CD4-positive, alpha-beta T cell treated with Interleukin-15 for 4 hours (primary cell): ENCODE measurements around the gene BCAS1.
"Not testable (repeated sequence)": the region's sequence is repeated elsewhere in the genome, so short reads cannot be mapped to it uniquely, and the experiment has no call there.

Experiments used
- DNase-seq: peaks from one replicate; pipeline ENCODE4 v3.0.0-alpha.2; 2020; ENCODE audit warnings: low spot score

The BCAS1 gene

DNA sequence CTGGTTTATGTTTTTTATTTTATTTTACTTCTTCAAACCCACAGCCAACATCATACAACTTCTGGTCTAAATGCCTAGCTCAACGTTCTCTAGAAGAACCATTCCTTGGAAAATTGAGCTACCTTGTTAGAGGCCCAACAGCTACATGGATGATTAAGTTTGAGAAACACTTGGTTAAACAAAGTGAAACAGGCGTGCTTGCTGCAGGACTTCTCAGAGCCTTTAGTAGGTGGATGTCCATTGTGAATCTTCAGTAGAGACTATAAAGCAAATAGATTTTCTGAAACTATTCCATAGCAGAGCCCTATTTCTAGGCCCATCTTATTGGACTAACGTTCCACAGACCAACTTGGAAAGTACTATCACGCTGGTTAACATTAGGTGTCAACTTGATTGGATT lies 51.3 kb downstream of the BCAS1 start:
- DNase-seq = no peak

DNA sequence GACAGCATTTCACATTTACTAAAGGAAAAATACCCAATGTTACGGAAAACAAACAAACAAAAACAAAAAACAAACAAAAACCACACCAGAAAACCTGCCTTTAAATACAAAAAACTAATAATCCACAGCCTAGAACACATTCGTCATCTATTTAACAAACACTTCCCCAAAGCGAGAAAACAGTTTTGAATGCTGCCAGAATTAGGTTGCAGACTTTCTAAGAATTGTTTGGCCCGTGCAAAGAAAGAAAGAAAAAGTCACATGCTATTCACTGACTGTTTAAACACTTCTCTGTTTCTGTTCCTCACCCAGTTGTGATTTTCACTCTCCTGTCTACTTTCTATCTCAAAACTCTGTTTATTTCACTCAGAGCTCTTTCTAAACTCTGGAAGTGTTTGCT lies 52.5 kb downstream of the BCAS1 start:
- no peak for DNase-seq

DNA sequence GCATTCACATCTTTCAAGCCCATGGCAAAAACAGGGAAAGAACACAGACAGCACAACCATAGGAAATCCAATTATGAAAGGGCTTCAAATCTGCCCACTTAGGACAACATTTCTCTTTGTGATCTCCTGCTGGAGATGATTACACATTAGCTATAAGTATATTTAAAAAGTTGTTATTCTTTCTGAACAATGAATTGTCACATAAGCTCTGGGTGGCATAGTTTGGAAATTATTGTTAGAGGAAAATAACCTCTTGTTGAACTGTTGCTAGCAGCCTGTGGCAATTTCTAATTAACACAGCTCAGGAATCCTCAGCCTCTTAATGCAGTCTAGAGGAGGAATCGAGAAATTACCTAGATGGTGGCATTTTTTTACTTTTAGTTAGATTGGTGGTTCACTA lies 54.9 kb downstream of the BCAS1 start:
- DNase-seq = no peak

DNA sequence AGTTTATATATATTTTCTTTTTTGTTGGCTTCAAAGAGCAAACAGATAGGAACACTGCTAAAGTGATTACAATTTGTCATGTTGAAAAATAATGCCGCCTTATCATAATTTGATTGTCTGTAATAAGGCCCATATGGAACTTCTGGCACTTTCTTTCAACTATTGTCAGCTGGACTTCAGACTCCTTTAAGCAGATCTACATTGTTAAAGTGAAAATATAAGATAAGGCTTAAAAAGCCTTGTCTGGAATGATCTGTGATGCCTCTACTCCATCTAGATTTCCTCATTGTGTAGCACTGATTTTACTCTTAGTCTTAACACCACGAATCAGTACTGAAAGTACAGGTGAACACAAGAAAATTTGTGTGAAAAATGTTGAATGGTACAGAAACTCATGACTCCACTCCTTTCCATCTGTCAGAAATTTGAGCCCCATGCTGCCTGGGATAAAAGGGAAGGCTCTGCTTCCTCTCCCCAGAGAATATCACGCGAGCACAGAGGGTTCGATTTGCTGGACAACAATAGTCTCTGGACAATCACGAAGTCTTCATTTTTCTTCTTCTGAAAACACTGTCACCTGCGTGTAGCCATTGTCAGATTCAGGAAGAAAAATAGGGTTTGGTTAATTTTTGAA lies 56.0 kb downstream of the BCAS1 start:
- no peak for DNase-seq

DNA sequence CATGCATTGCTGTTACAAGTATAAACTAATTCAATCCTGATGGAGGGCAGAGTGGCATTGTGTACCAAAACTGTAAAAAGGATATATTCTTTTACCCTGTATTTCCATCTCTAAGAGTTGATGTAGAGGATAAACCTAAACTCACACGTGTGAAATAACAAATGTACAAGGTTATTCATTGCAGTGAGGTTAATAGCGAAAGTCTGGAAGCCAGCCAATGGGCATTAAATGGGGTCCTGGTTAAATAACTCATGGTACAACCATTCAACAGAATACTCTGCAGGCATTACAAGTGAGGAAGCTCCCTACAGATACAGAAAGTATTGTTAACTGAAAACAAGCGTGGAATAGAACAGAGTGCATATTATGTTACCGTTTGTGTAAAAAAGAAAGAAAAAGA lies 56.9 kb downstream of the BCAS1 start:
- DNase-seq = no peak

DNA sequence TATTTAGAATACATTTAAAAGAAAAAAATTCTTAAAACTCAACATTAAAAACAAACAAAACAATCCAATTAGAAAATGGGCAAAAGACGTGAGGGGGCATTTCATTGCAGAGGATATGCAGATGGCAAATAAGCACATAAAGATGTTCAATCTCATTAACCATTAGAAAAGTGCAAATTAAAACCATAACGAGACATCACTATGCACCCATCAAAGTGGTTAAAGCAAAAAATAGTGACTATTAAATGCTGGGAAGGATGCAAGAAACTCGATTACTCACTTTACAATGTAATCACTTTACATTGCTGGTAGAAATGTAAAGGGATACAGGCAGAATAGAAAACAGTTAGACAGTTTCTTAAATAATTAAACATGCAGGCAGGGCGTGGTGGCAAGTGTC lies 59.0 kb downstream of the BCAS1 start:
- DNase-seq = no peak

DNA sequence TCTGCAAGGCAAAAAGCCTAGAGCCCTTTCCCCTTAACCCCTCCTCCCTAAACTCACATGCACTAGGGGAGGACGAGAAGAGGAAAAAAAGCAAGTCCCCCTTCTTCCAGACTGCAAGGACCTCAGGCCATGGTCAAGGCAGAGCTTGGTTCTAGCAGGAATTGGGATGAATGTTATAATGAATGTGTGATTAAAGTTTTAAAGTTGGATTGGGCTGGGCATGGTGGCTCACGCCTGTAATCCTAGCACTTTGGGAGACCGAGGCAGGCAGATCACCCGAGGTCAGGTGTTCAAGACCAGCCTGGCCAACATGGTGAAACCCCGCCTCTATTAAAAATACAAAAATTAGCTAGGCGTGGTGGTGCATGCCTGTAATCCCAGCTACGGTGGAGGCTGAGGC lies 64.2 kb downstream of the BCAS1 start:
- not testable (repeated sequence) for DNase-seq

DNA sequence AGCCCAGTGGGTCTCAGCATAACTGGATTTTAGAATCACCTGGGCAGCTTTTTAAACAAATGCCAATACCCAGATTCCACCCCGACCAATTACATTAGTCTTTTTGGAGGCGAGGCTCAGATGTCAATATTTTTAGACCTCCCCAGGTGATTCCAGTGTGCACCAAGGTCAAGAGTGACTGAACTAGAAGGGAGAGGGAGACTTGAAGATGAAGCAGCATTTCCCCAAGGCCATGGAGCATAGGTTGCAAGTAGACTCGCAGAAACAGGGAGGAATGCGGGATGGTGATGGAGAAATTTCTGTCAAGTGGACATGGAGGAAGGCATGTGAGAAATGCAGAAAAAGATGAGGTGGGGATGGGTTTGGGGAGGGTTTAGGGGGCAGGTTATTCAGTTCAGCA lies 64.9 kb downstream of the BCAS1 start:
- DNase-seq = no peak

DNA sequence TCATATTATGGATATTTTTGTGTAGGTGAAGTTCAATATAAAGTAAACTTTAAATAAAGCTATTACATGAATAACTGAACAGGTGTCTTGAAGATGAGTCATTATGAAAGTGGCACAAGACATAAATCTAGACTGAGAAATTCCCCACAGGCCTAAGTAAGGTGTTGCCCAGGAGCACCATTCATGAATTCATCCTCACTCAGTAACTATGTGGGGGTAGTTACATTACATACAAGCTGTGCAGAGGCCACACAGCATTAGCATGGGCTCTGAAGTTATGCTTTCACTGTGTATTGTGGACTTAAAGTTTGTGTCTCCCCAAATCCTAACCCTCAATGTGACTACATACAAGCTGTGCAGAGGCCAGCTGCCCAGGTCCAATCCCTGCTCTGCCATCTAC lies 65.9 kb downstream of the BCAS1 start:
- DNase-seq = no peak

DNA sequence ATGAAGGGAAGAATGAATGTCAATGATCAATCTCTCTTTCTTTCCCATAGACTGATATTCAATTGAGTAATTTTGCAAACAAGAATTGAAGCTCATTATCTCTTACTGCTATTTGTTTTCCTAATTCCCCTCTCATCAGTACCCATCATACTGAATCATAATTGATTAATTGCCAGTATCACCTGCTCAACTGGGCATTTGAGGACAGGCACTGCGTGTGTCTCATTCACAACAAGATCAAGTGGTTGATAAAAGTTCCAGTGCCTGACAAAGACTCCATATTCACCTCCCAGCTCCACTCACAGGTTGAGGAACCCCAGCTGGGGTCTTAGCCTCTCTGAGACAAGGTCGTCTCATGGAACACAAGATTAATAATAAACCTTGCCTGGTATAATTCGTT lies 67.7 kb downstream of the BCAS1 start:
- no peak for DNase-seq

DNA sequence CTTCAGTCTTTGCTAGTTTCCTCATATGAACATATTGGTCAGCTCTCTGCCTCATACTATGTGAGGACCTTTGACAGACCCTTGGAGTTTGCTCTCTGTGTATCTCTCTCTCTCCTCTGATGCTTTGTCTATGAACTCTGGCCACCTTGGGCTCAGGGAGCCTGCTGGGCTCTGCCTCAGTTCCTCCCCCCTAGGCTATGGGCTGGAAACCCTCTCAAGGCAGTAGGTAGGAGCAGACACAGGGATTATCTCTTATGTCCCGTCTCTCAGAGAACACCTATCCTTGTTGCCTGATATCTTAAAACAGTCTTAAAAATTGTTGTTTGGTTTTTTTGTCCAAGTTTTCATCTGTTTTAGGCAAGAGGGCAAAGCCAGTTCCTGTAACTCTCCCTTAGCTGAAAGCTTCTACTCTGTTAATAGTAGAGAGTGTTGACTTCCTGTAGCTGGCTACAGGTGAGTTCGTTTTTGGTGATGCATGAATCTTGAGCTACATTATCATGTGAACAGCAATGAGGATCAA lies 68.3 kb downstream of the BCAS1 start:
- DNase-seq = no peak

DNA sequence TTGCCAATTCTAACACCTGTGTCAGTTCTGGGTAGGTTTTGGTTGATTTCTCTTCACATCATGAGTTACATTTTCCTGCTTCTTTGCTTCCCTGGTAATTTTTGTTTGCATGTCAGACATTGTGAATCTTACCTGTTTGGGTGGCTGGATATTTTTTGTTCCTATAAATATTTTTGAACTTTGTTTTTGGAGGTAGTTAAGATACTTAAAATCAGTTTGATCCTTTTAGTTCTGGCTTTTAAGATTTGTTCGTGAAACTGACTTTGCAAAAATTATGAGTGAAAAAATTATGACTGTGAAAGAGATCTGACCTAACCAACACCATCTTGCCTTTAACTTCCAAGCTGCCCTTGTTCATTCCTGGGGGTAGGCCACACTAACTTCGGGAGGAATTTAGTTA lies 69.5 kb downstream of the BCAS1 start:
- DNase-seq = no peak

DNA sequence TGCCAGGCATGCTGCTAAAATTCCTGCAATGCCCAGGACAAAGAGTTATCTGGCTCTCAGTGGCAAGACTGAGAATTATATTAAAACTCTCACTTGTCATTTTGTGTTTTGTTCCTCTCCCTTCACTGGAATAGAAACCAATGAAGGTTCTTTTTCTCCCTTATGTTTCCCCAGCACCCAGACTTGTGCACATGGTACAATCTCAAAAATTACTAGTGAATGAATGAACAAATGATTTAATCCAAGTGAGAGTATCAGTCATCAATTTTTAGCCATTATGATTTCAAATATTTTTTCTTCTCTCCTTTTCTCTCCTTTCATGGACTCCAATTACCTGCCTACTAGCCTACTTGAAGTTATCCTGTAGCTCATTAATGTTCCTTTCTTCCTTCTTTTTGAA lies 70.1 kb downstream of the BCAS1 start:
- DNase-seq = no peak

DNA sequence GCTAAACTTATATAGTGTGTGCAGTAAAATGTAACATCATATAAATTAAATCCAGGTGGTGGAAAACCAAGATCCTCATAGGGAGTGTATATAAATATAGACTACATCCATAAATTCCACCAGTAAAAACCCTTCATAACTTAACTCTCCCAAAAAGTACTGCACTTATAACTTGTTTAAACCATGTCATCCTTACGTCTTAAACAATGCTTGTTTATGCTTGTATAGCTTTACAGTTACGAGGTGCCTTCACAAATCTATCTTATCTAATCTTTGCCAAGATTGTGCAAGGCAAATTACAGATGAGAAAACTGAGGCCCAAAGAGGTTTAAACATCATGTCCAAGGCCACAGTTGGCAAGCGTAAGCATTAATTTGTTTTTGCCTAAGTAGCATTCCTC lies 71.3 kb downstream of the BCAS1 start:
- no peak for DNase-seq

DNA sequence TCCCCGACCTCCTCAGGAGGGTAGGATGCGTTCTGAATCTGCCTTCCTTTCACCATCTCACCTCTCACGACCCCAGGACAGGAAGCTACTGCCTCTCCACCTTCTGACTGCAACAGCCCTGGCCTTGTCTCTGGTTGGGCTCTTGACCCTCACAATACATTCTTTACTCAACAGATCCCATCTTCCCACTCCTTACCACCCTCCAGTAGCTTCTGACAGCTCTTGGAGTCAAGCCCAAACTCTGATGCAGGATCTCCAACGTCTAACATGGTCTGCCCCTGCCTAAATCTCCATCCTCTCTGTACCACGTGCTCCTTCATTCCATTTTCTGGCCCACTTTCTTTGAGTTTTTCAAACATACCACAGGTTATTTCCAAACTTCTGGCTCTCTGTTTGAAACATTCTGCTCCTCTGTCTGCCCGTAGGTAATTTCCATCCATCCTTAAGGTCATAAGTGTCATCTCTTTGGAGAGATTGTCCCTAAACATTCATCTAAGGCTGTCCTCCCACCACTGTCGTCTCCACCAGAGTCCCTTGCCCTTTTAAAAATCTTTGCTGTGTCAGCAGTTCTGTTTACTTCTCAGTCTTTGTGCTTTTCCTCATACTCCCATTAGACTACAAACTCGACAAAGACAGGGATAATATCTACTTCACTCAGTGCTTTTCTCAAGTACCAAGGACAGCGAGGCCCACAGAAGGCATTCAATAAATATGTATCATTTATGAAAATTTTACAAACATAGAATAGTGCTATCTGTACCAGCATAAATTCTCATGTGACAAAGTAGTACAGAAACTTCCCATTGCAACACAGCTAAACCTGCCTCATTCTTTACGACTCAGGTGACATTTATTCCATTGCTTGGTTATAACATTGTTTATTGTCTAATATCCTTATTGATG lies 73.6 kb downstream of the BCAS1 start:
- DNase-seq = no peak

DNA sequence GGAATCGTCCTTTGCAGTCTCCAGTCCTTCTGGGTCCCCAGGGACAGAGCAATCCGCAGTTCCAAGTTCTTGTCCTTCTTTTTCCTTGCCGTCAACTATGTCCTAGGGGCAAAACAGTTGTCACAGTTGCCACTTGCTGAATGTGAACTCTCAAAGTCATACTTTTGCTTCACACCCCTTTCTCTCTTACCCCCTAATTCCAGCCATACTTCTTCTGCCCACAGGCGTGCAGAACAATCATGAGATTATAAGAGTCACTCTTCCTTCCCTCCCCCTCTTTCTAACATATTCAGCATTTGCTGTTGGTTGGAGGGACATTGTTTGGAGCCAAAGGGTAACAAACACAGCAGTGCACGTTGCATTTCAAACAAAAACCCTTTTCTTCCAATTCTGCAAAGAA lies 74.4 kb downstream of the BCAS1 start:
- no peak for DNase-seq

DNA sequence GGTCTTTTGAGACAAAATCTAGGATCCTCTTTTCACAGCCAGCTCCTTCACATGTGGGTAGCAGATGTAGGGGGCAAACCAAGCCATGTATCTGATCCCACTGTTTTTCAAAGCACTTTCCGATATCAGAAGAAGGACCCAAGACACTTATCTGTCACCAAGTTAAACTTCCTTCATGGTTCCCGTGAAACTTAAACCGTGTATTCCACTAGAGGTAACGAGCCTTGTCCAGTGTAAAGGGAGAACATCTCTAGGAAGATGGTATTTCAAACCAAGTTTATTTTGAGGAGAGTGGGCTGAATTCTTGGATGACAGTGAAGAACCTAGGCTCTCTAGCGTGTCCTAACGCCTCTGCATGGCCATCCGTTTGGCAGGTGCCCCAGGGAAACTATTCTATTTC lies 76.3 kb downstream of the BCAS1 start:
- no peak for DNase-seq

DNA sequence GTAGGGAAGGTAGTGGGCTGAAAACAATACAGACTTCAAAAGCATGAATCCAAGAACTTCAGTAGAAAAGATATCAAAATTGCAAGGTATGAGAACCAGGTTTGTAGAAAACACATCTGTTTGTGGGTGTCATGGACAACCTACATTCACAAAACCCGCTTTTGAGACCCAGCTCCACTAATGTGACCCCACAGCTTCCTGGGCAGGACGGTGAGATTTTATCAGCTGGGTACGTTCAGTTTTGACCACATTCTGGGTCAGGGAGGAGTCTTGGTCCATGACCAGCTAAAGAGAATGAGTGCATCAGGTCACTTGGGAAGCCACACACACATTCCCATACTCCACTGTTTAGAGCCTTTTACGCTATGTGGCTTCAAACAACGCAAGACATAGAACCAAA lies 77.1 kb downstream of the BCAS1 start:
- DNase-seq = no peak

DNA sequence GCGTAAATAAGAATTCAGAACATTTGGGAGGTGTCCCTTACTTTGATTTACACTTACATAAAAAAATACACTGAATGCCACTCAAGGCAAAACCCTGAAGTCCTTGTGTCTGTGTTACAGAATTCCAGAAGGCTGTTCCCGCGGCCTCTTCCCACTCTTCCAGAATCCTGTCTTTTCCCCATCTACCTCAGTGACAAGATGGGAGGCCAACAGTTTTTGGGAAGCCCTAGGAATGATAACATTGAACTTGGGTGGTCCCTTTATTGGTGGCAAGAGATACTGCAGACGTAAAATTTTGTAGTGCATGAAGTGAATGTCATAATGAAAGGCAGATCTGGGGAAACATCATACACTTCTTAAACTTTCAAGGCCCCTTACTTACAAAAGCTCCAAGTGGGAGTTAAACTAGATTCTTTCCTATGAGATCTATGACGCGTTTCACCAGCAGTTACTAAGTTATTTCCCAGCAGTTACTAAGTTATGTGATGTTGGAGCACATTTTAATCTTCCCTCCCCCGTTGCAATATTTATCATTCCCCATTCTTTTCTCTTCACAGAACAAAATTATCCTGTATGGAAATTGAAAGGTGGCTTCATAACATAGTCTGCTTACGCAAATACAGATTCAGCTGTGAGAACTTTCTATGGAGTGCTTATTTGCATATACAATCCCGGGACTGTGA lies 79.5 kb downstream of the BCAS1 start:
- no peak for DNase-seq

DNA sequence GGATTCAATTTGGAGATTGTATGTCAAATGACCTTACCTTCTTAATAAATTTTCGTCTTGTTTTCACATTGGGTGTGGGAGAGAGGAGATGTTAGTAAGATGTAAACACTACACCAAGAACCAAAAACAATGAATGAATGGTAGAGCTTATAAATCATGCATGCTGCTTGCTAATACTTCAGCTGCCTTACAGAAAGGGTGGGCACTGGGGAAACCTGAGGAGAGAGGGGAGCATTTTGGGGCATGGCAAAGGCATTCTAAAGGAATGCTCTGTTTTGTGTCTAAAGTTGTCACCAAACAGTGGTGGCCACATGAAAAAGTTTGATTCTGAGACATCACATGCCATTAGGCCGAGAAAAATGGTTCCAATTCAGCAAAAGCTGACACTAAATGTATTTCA lies 80.4 kb downstream of the BCAS1 start:
- DNase-seq = no peak

DNA sequence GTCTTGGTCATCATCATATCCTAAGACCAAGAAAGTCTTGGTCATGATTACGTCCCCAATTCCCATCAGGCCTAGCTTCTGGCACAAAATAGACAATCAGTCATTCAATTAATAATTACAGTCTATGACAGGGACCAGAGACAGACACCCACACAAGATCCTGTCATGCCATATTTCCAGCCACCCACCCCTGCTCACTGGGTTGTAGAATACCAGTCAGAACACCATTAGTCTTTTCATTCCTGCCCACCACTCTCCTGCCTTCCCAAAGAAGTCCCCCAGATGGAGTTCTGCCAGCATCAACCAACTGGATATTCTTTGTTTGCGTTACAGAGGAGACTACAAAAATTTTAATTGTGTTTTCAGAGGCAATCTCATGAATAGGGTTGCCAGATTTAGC lies 81.0 kb downstream of the BCAS1 start:
- no peak for DNase-seq

DNA sequence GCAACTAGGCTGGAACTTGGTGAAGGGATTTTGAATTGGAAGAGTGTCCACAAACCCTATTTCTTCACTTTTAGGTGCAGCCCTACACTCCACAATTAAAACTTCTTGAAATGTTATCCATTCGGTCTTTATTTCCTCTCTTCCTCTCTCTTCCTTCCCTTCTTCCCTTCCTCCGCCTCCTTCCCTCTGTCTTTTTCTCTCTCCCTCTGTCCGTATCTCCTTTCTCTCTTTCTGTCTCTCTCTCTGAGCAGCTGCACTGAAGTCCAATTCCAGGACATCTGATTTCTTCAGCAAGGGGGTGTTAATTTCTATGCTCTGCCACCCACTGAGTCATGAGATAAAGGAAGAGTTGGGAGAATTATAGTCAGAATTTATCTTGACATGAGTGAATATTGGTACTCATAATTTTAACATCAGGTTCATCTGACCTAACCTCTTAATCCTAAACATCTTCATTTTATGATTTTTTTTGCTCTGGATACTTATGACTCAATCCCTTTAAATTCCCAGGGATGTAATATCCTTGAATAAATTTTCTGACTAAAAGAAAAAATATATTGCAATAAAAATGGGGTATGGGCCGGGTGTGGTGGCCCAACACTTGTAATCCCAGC lies 84.2 kb downstream of the BCAS1 start:
- no peak for DNase-seq

DNA sequence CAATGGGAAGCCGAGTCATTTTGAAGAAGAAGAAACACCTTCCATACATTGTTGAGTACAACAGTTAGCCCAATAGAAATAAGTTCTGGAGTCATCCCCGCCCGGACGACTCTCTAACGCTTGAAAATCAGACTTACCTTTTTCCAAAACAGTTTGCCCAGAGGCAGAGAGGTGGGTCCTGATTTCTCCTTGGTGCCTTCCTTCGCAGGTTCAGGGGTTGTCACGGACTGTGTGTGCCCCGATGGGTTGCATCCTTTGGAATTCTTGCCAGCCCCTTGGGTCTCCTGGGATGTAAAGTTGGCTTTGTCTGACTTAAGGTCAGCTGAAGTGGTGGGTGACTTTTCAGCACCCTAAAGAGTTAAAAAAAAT lies 85.3 kb downstream of the BCAS1 start:
- DNase-seq = no peak
